PC-9 (cell line): ENCODE results near the gene DPEP1. TPM values are rescaled to one million over a fixed set of nuclear protein-coding genes. Genes with fewer than 3 reads are reported as not detected.

Source experiments
- BruUV-seq: library from RNA; stranded (reverse); fragments of 400-500 nt; replicated peaks from 2 replicates; lab custom pipeline; 2021; lab: Mats Ljungman, UMichigan
- CTCF ChIA-PET: fragments of 300-600 bp; sonication (Branson Sonifier 250); formaldehyde crosslinking; loops from one replicate; lab custom pipeline; 2022; ENCODE audit warnings: antibody characterized with exemption; lab: Charles Lee
- POLR2A ChIA-PET: fragments of 300-600 bp; sonication (Branson Sonifier 250); formaldehyde crosslinking; loops from one replicate; lab custom pipeline; 2022; ENCODE audit warnings: antibody characterized with exemption; ENCODE audit not compliant: unreplicated experiment; lab: Charles Lee
- DNase-seq, 2 experiments: peaks; one replicate each; pipeline versions ENCODE4 v3.0.0 to v3.0.0-alpha.2; 2015 to 2022; ENCODE audit warnings: mixed read lengths in 1 of 2
- H2AFZ ChIP-seq: fragments of 200-600 bp; sonication (generic); 2 replicates; pipeline ENCODE4 v1.8.1; 2017; ENCODE audit warnings: antibody characterized with exemption
- H3F3A ChIP-seq: fragments of 200-600 bp; sonication (generic); 2 replicates; pipeline ENCODE4 v1.8.1; 2017; ENCODE audit warnings: antibody characterized with exemption, mild to moderate bottlenecking, low read depth; ENCODE audit not compliant: insufficient read depth
- H3K27ac ChIP-seq: fragments of 200-600 bp; sonication (generic); 2 replicates; pipeline ENCODE4 v1.6.1; 2016; ENCODE audit warnings: mixed run types
- H3K27me3 ChIP-seq: fragments of 200-600 bp; sonication (generic); 2 replicates; pipeline ENCODE4 v1.6.1; 2016; ENCODE audit warnings: low read depth, mixed run types; ENCODE audit not compliant: insufficient read depth
- H3K36me3 ChIP-seq: fragments of 200-600 bp; sonication (generic); 2 replicates; pipeline ENCODE4 v1.6.1; 2016; ENCODE audit warnings: low read depth, mixed run types
- H3K4me1 ChIP-seq: fragments of 200-600 bp; sonication (generic); replicated peaks from 2 replicates; pipeline ENCODE4 v1.6.1; 2016; ENCODE audit warnings: mixed run types; ENCODE audit not compliant: insufficient read depth
- H3K4me2 ChIP-seq: fragments of 200-600 bp; sonication (generic); 2 replicates; pipeline ENCODE4 v1.6.1; 2017; ENCODE audit warnings: mixed run types
- H3K4me3 ChIP-seq: fragments of 200-600 bp; sonication (generic); 2 replicates; pipeline ENCODE4 v1.6.1; 2016; ENCODE audit warnings: mixed run types
- H3K79me2 ChIP-seq: fragments of 200-600 bp; sonication (generic); 2 replicates; pipeline ENCODE4 v1.6.1; 2017; ENCODE audit warnings: low read depth, mixed run types
- H3K9me2 ChIP-seq: fragments of 200-600 bp; sonication (generic); 2 replicates; pipeline ENCODE4 v1.8.1; 2017; ENCODE audit warnings: mild to moderate bottlenecking; ENCODE audit not compliant: insufficient read depth
- H3K9me3 ChIP-seq: fragments of 200-600 bp; sonication (generic); 2 replicates; pipeline ENCODE4 v1.8.1; 2016; ENCODE audit warnings: low read depth; ENCODE audit not compliant: insufficient read depth
- H4K20me1 ChIP-seq: fragments of 200-600 bp; sonication (generic); 2 replicates; pipeline ENCODE4 v1.8.1; 2017; ENCODE audit not compliant: insufficient read depth
- CTCF ChIP-seq: fragments of 200-600 bp; sonication (generic); conservative IDR thresholded peaks from 2 replicates; pipeline ENCODE4 v1.6.1; 2017; ENCODE audit warnings: mixed run types, antibody characterized with exemption, mild to moderate bottlenecking, moderate library complexity
- EZH2 ChIP-seq: fragments of 200-600 bp; sonication (generic); IDR thresholded peaks from 2 replicates; pipeline ENCODE4 v1.8.0; 2017; ENCODE audit warnings: antibody characterized with exemption, low read depth
- intact Hi-C: fragments of 100-400 bp; cut with micrococcal nuclease; formaldehyde crosslinking; loops from one replicate; pipeline ENCODE4 v1.10.0; 2022; ENCODE audit not compliant: unreplicated experiment
- total RNA-seq: library from RNA; stranded (reverse); gene quantifications from 2 replicates; pipeline ENCODE4 v1.2.3, GENCODE V29; 2021

Gene DPEP1
- total RNA-seq, 1 experiment from 2014 or later, result not detected

- Histone ChIP-seq H3K4me2 (no peak overlapping the region), H3F3A (peaks cover 14% of the 10 kb centered on the region), H3K27me3 (peaks cover 40% of the 10 kb centered on the region), H3K79me2 (no peaks in the 10 kb centered on the region), H3K36me3 (no peaks in the 10 kb centered on the region), H3K9me2 (no peaks in the 10 kb centered on the region), H3K27ac (no peak overlapping the region), H2AFZ (no peak overlapping the region), H3K4me3 (no peak overlapping the region), H3K4me1 (no peaks in the 10 kb centered on the region), H4K20me1 (no peaks in the 10 kb centered on the region), H3K9me3 (no peaks in the 10 kb centered on the region)
- CTCF ChIA-PET, result no interaction called here
- POLR2A ChIA-PET, result no interaction called here
- no peak for DNase-seq
- BruUV-seq, result no TSS peak
- intact Hi-C loops, result no loop called here
- TF ChIP-seq CTCF (no peak), EZH2 (no peak)
Observed at GRCh38 chr16:89620406-89620841, 7.0 kb downstream of the DPEP1 start.

GRCh38 chr16:89621136-89621697 is 7.8 kb downstream of the DPEP1 start:
- Histone ChIP-seq H4K20me1 (no peaks in the 10 kb centered on the region), H3K36me3 (no peaks in the 10 kb centered on the region), H3K27ac (no peak overlapping the region), H3K4me2 (no peak overlapping the region), H3K4me3 (no peak overlapping the region), H3K4me1 (no peaks in the 10 kb centered on the region), H3K79me2 (no peaks in the 10 kb centered on the region), H3K9me2 (no peaks in the 10 kb centered on the region), H3K27me3 (peaks cover 40% of the 10 kb centered on the region), H2AFZ (no peak overlapping the region), H3K9me3 (no peaks in the 10 kb centered on the region), H3F3A (peaks cover 14% of the 10 kb centered on the region)
- CTCF ChIA-PET, result interaction anchor here (0.7 kb wide), 1 partner anchor 176 kb away, joined by 3 read pairs; no protein-coding TSS in a partner anchor
- POLR2A ChIA-PET, result no interaction called here
- no TSS peak for BruUV-seq
- intact Hi-C loops, result no loop called here
- no peak for DNase-seq
- TF ChIP-seq CTCF (no peak), EZH2 (no peak)

- Histone ChIP-seq H3K79me2 (no peaks in the 10 kb centered on the region), H3K4me1 (no peaks in the 10 kb centered on the region), H3K4me3 (no peak overlapping the region), H3K36me3 (no peaks in the 10 kb centered on the region), H3K9me3 (no peaks in the 10 kb centered on the region), H3K9me2 (no peaks in the 10 kb centered on the region), H3F3A (peaks cover 14% of the 10 kb centered on the region), H2AFZ (no peak overlapping the region), H3K27ac (no peak overlapping the region), H3K27me3 (peaks cover 40% of the 10 kb centered on the region), H3K4me2 (no peak overlapping the region), H4K20me1 (no peaks in the 10 kb centered on the region)
- no peak for DNase-seq
- intact Hi-C loops, result no loop called here
- ChIA-PET POLR2A (no interaction called here), CTCF (no interaction called here)
- BruUV-seq, result no TSS peak
- TF ChIP-seq EZH2 (no peak), CTCF (no peak)
Observed at GRCh38 chr16:89621698-89622409, 8.4 kb downstream of the DPEP1 start.
